NCI-H2171 (cell line): Measurements from ENCODE around the gene RAB24.

Experiments used
- DNase-seq: peaks from one replicate; lab custom pipeline; 2025; lab: John Stamatoyannopoulos, UW

Gene RAB24

GRCh38 chr5:177332896-177333260 is 29.4 kb upstream of the RAB24 start:
- no peak for DNase-seq

GRCh38 chr5:177332031-177332895 is 28.7 kb upstream of the RAB24 start:
- DNase-seq: no peak

GRCh38 chr5:177330991-177331842 is 27.7 kb upstream of the RAB24 start:
- DNase-seq: no peak

GRCh38 chr5:177329883-177330282 is 26.4 kb upstream of the RAB24 start:
- DNase-seq: no peak

- no peak for DNase-seq
These were observed 25.2 kb upstream of the RAB24 start for GRCh38 chr5:177328545-177329231.

GRCh38 chr5:177327539-177328522 is 24.3 kb upstream of the RAB24 start:
- DNase-seq: no peak

GRCh38 chr5:177325868-177326381 is 22.4 kb upstream of the RAB24 start:
- DNase-seq: no peak

- DNase-seq: no peak
These were observed 17.4 kb upstream of the RAB24 start for GRCh38 chr5:177320879-177321278.

GRCh38 chr5:177319913-177320588 is 16.5 kb upstream of the RAB24 start:
- no peak for DNase-seq

- peak; percentile 7 for DNase-seq
These were observed 14.4 kb upstream of the RAB24 start for GRCh38 chr5:177317959-177318377.

- no peak for DNase-seq
These were observed 12.5 kb upstream of the RAB24 start for GRCh38 chr5:177316005-177316404.

GRCh38 chr5:177315411-177315810 is 11.9 kb upstream of the RAB24 start:
- no peak for DNase-seq

GRCh38 chr5:177314376-177315342 is 11.1 kb upstream of the RAB24 start:
- DNase-seq: no peak

GRCh38 chr5:177313561-177314259 is 10.2 kb upstream of the RAB24 start:
- no peak for DNase-seq

- peak; percentile 6 for DNase-seq
These were observed 9.2 kb upstream of the RAB24 start for GRCh38 chr5:177312649-177313181.

- DNase-seq: peak; percentile 90
These were observed 8.5 kb upstream of the RAB24 start, which contains the start of gene MXD3 for GRCh38 chr5:177311723-177312648. Gene MXD3, minus strand, starts transcription at chr5:177311898. Its CDS starts 68 bp downstream, at chr5:177311830.

GRCh38 chr5:177311392-177311722 is 7.8 kb upstream of the RAB24 start:
- no peak for DNase-seq
